GM12872 (cell line): ENCODE data around the gene GLG1.

Source experiments
- TF ChIP-seq, protein P1 (sequence below): IDR thresholded peaks from 3 replicates; pipeline ENCODE4 v1.5.1; 2011; ENCODE audit warnings: low read depth, mild to moderate bottlenecking, low read length, moderate library complexity; ENCODE audit not compliant: insufficient read depth

The GLG1 gene

DNA sequence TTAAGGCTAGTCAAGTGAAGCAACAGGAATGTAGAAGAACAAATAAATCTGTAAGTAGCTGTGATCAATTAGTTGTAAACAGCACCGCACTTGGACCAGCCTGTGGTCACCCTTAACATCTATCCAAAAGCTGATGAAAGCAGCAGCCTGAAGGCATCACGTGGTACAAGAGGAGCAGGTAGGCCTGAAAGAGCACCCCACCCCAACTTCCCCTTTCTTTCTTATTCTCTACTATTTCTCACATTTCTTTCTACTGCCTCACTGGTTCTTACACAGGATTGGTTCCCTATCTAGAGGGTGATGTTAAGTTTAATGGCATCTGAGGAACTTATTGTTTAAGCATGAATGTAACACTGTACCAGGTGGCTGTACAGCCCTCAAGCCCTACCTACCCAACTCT lies 143.0 kb downstream of the GLG1 start:
- TF ChIP-seq, protein P1, sequence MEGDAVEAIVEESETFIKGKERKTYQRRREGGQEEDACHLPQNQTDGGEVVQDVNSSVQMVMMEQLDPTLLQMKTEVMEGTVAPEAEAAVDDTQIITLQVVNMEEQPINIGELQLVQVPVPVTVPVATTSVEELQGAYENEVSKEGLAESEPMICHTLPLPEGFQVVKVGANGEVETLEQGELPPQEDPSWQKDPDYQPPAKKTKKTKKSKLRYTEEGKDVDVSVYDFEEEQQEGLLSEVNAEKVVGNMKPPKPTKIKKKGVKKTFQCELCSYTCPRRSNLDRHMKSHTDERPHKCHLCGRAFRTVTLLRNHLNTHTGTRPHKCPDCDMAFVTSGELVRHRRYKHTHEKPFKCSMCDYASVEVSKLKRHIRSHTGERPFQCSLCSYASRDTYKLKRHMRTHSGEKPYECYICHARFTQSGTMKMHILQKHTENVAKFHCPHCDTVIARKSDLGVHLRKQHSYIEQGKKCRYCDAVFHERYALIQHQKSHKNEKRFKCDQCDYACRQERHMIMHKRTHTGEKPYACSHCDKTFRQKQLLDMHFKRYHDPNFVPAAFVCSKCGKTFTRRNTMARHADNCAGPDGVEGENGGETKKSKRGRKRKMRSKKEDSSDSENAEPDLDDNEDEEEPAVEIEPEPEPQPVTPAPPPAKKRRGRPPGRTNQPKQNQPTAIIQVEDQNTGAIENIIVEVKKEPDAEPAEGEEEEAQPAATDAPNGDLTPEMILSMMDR, result no peak

DNA sequence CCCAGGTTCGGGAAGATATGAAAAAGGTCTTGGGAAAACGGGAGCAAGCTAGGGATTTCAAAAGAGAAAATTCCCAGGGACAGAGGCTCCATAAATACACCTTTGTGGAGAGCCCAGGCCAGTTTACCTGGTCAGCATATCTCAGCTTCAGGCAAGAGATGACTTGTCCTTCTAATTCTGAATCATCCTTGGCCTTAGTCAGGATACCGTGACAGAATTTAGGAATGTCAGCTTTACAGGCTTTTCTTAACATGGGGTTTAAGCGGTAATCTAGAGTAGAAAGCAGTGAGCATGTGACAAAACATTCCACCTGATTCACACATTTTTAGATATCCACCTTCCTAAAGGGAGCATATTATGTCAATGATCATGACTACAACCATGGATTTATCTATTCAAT lies 144.6 kb downstream of the GLG1 start:
- TF ChIP-seq, protein P1, result no peak

DNA sequence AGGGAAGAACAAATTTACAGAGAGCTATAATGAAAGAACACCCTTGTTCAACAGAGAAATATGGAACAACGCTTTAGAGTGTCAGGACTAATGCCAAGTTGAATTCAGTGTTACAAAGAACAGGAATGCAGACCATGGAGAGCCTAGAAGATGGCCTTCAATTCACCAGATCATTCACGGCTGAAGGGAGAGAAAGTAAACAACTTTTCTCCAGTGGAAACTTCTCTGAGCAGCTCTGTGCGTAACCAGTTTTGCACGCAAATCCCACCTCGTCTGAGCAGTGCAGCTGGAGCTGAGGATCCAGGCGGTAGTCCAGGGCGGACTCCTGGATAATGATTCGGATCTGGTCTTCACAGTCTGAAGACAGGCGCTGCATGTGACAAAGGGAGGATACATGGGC lies 145.1 kb downstream of the GLG1 start:
- TF ChIP-seq, protein P1, result no peak

DNA sequence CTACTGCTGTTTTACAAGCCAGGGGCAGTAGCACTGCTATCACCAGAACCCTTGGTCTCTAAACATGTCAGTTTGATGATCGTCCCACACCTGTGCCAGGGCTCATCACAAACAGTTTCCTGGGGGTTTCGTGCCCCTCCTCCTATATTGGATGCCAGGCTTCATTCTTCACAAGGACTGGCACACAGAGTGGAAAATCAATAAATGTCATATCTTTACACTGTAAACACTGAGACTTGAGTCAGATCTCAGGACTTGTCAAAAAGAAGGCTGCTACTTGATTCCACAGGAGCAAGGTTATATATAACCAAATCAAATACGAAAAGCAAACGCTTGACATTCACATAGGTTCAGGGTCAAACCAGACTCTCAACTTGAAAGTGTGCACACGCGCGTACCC lies 146.4 kb downstream of the GLG1 start:
- TF ChIP-seq, protein P1, result no peak

DNA sequence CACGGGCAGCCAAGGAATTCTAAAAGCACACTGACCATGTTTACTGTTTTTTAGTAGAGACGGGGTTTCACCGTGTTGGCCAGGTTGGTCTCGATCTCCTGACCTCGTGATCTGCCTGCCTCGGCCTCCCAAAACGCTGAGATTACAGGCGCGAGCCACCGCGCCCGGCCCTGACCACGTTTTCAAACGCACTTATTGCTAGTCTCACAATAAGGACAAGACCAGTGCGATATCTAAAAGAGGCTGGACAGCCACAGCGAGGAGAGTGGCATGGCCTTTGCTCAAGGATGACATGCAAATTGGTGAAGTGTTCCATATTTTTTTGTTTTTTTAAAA lies 150.7 kb downstream of the GLG1 start:
- TF ChIP-seq, protein P1, result no peak

DNA sequence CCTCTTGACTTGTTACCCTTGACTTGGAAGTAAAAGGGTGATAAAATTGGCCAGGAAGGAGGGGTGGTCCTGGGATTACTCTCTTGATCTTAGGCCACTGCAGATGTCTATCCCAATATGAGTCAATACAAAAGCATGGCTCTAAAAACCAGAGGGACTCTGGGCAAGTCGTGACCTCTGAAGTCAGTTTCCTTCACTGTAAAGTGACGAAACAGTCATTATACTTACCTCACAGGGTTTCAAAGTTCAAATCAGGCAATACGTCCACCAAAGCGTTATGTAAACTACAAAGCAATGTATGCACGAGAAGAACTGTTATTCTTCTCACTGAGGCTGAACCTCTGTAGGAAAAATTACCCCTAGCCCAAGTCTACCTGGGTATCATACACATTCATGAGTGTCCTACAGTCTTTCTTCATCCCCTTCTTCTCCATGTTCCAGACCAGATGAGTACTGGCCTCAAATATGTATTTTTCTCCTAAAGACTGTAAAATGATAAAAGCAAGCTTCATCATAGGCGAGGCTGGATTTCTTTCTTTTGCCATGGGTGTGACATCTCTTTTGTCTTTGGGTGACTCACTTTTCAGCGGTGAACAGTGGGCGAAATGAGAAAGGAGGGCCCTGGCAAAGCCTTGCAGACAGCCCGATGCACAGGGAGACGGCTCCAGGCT lies 151.2 kb downstream of the GLG1 start:
- TF ChIP-seq, protein P1, result no peak

DNA sequence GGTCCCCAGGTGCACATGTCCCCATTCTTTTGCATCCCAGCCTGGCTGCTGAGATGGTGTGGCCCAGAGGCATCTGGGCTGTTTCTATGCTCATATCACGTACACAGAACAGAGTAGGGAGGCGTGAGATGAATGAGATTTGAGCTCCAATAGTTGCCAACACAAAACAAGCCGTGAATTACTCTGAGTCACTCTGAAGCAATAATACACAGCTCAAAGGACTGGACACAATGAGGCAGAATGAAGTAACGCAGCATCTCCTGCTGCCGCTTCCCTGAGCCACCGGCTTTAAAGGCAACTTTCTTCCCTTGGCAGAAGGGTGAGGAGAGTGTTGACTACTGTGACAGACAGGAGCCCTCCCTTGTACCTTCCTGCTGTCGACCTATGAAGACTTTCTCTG lies 151.7 kb downstream of the GLG1 start:
- TF ChIP-seq, protein P1, result no peak
